ENCODE results near the gene BRD3OS. TPM values are rescaled to one million over a fixed set of nuclear protein-coding genes. Genes with fewer than 3 reads are reported as not detected.

Gene BRD3OS
- total and polyA plus RNA-seq, 2 of the 13 experiments (the other 11 are each of a cell fraction or from before 2014, with no cell fraction given): 4.9 to 5.7 TPM

GRCh38 chr9:133979273-133979920 is 45.9 kb upstream of the BRD3OS start (continued):
- TF ChIP-seq ZNF589 (CRISPR knock-in tag; conservative IDR thresholded peaks at IDR 0.05) (0 out of 2 replicates have a peak, but pooled peaks have one; percentile 50), ZNF20 (CRISPR knock-in tag; IDR thresholded peaks at IDR 0.05) (no peak), ZBTB43 (CRISPR knock-in tag; conservative IDR thresholded peaks at IDR 0.05) (no peak), SIX4 (CRISPR knock-in tag; IDR thresholded peaks at IDR 0.05) (0 out of 2 replicates have a peak, but pooled peaks have one; percentile 7), PAXIP1 (CRISPR knock-in tag; conservative IDR thresholded peaks at IDR 0.05) (peak; percentile 72), ZNF800 (CRISPR knock-in tag; IDR thresholded peaks at IDR 0.05) (peak; percentile 73; the same call in 1 of the 2 replicates), NFYB (CRISPR knock-in tag; IDR thresholded peaks at IDR 0.05) (0 out of 2 replicates have a peak, but pooled peaks have one; percentile 18), RAD21 (CRISPR knock-in tag; IDR thresholded peaks at IDR 0.05) (peak; percentile 20), PHF21A (CRISPR knock-in tag; IDR thresholded peaks at IDR 0.05) (peak; percentile 95), RXRA (CRISPR knock-in tag; IDR thresholded peaks at IDR 0.05) (peak; percentile 83), BRF2 (CRISPR knock-in tag; IDR thresholded peaks at IDR 0.05) (no peak), ZNF572 (CRISPR knock-in tag; IDR thresholded peaks at IDR 0.05) (0 out of 2 replicates have a peak, but pooled peaks have one; percentile 22), PITX1 (CRISPR knock-in tag; IDR thresholded peaks at IDR 0.05) (peak; percentile 96), ZNF674 (CRISPR knock-in tag; IDR thresholded peaks at IDR 0.05; ENCODE audit: low read depth) (peak; percentile 81; the same call in 1 of the 2 replicates), GATAD1 (CRISPR knock-in tag; IDR thresholded peaks at IDR 0.05) (peak; percentile 31; the same call in 1 of the 2 replicates)
